ENCODE data around the gene TXNRD1. TPM values are rescaled to one million over a fixed set of nuclear protein-coding genes. Genes with fewer than 3 reads are reported as not detected.
"Not testable (repeated sequence)": the region's sequence is repeated elsewhere in the genome, so short reads cannot be mapped to it uniquely, and the experiment has no call there.

Gene TXNRD1
- total RNA-seq, 2 donors from 2014 or later = 33.5 to 47.2 TPM

GRCh38 chr12:104263026-104263425, 47.4 kb downstream of the TXNRD1 start:
- DNase-seq (no peak), ATAC-seq (no peak)
- Mint-ChIP-seq H3K4me3 (no peak overlapping the region), H3K27me3 (no peaks in the 10 kb centered on the region), H3K27ac (no peak overlapping the region), H3K36me3 (ENCODE audit: low read depth) (peaks cover under 1% of the 10 kb centered on the region), H3K4me1 (peaks cover 2% of the 10 kb centered on the region)
- no peaks in the 10 kb centered on the region for H3K9me3 ChIP-seq (ENCODE audit: control insufficient read depth, low read length, poor library complexity, severe bottlenecking)

DNA sequence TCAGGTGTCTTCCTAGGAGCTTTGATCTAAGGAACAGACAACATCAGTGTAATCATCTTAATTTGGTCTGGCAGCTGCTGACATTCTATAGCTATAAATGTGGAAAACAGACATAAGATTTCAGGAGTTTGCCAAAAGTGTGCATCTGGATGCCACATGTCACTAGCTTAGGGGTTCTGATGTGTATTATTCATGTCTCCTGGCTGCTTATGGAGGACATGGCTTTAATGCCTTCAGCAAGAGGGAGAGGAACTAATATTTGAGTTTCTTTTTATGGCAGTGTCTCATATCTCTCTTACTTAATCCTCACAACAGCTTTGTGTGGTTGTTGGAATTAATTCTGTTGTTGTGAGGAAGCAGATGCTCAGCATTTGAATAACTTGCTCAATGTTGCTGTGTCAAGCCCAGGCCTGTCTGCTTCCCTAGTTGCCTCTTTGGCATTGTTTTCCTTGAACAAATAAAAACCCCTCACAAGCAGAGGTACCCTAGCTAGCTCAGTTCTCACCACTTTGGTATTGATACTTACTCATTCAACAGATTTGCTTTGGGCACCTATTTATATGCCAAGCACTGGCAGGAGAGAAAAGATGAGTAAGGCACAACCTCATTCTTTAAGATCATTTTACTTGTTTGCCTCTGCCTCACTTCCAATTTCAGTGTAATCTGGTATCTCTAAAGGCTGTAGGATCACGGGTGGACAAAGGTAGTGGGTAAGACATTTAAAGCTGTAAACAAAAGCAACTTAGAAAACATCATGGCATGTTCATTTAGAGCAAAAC, 48.2 kb downstream of the TXNRD1 start:
- Mint-ChIP-seq H3K36me3 (ENCODE audit: low read depth) (no peaks in the 10 kb centered on the region), H3K27ac (no peak overlapping the region), H3K4me1 (peaks cover 2% of the 10 kb centered on the region), H3K27me3 (no peaks in the 10 kb centered on the region), H3K4me3 (peak overlapping the region; percentile 31)
- DNase-seq = no peak
- ATAC-seq = no peak
- no peaks in the 10 kb centered on the region for H3K9me3 ChIP-seq (ENCODE audit: control insufficient read depth, low read length, poor library complexity, severe bottlenecking)

- H3K27me3 Mint-ChIP-seq; H3K4me3 Mint-ChIP-seq; H3K27ac Mint-ChIP-seq; H3K36me3 Mint-ChIP-seq (ENCODE audit: low read depth); ATAC-seq; H3K4me1 Mint-ChIP-seq; DNase-seq; H3K9me3 ChIP-seq (ENCODE audit: control insufficient read depth, low read length, poor library complexity, severe bottlenecking): not testable (repeated sequence)
Observed at GRCh38 chr12:104265436-104265835, 49.9 kb downstream of the TXNRD1 start.

DNA sequence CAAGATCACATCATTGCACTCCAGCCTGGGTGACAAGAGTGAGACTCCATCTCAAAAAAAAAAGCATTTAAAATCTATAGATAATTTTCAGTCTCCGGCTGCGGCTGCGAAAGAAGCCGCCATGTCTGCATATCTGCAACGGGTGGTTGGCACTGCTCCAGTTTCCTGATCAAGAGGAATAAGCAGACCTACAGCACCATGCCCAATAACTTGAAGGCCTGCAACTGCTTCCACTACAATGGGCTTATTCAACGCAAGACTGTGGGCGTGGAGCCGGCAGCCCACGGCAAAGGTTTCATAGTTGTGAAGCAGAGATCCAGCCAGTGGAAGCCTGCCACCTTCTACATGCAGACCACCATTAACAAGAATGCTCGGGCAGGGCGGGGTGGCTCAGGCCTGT, 57.4 kb downstream of the TXNRD1 start:
- no peaks in the 10 kb centered on the region for H3K9me3 ChIP-seq (ENCODE audit: control insufficient read depth, low read length, poor library complexity, severe bottlenecking)
- H3K4me3 Mint-ChIP-seq = no peak overlapping the region

GRCh38 chr12:104273503-104273902, 57.9 kb downstream of the TXNRD1 start:
- H3K4me3 Mint-ChIP-seq = no peak overlapping the region
- no peaks in the 10 kb centered on the region for H3K36me3 Mint-ChIP-seq (ENCODE audit: low read depth)
- ATAC-seq (no peak), DNase-seq (no peak)
- peak overlapping the region; percentile 32 for H3K27ac Mint-ChIP-seq
- peaks cover 6% of the 10 kb centered on the region for H3K4me1 Mint-ChIP-seq
- no peaks in the 10 kb centered on the region for H3K27me3 Mint-ChIP-seq
- H3K9me3 ChIP-seq (ENCODE audit: control insufficient read depth, low read length, poor library complexity, severe bottlenecking) = no peaks in the 10 kb centered on the region

More for the DNA sequence above, 57.4 kb downstream of the TXNRD1 start:
- ATAC-seq (no peak), DNase-seq (no peak)
- Mint-ChIP-seq H3K27me3 (no peaks in the 10 kb centered on the region), H3K4me1 (peaks cover 6% of the 10 kb centered on the region), H3K36me3 (ENCODE audit: low read depth) (no peaks in the 10 kb centered on the region), H3K27ac (no peak overlapping the region)

- H3K27me3 Mint-ChIP-seq = peaks cover 4% of the 10 kb centered on the region
- no peak for DNase-seq
- H3K4me1 Mint-ChIP-seq = peaks cover 6% of the 10 kb centered on the region
- H3K4me3 Mint-ChIP-seq = no peak overlapping the region
- no peak overlapping the region for H3K27ac Mint-ChIP-seq
- ATAC-seq = no peak
- H3K36me3 Mint-ChIP-seq (ENCODE audit: low read depth) = peaks cover 4% of the 10 kb centered on the region
- no peaks in the 10 kb centered on the region for H3K9me3 ChIP-seq (ENCODE audit: control insufficient read depth, low read length, poor library complexity, severe bottlenecking)
Observed at GRCh38 chr12:104274811-104275210, 59.2 kb downstream of the TXNRD1 start.

GRCh38 chr12:104275689-104276088, 60.1 kb downstream of the TXNRD1 start:
- peaks cover 11% of the 10 kb centered on the region for H3K27me3 Mint-ChIP-seq
- H3K27ac Mint-ChIP-seq = peak overlapping the region; percentile 9
- DNase-seq (no peak), ATAC-seq (no peak)
- peaks cover 6% of the 10 kb centered on the region for H3K4me1 Mint-ChIP-seq
- H3K9me3 ChIP-seq (ENCODE audit: control insufficient read depth, low read length, poor library complexity, severe bottlenecking) = no peaks in the 10 kb centered on the region
- peaks cover 7% of the 10 kb centered on the region for H3K36me3 Mint-ChIP-seq (ENCODE audit: low read depth)
- H3K4me3 Mint-ChIP-seq = no peak overlapping the region

GRCh38 chr12:104276273-104277131, 60.9 kb downstream of the TXNRD1 start:
- ATAC-seq (peak; percentile 30), DNase-seq (no peak)
- Mint-ChIP-seq H3K4me3 (peak overlapping the region; percentile 1), H3K36me3 (ENCODE audit: low read depth) (peaks cover 10% of the 10 kb centered on the region), H3K27me3 (peaks cover 18% of the 10 kb centered on the region), H3K4me1 (peaks cover 6% of the 10 kb centered on the region), H3K27ac (peak overlapping the region; percentile 9)
- H3K9me3 ChIP-seq (ENCODE audit: control insufficient read depth, low read length, poor library complexity, severe bottlenecking) = no peaks in the 10 kb centered on the region

- DNase-seq (no peak), ATAC-seq (no peak)
Observed at GRCh38 chr12:104279164-104279563, 63.6 kb downstream of the TXNRD1 start.

GRCh38 chr12:104280111-104280510, 64.5 kb downstream of the TXNRD1 start:
- Mint-ChIP-seq H3K27ac (no peak overlapping the region), H3K4me3 (no peak overlapping the region), H3K36me3 (ENCODE audit: low read depth) (peaks cover 12% of the 10 kb centered on the region), H3K27me3 (peaks cover 23% of the 10 kb centered on the region), H3K4me1 (peaks cover 6% of the 10 kb centered on the region)
- ATAC-seq (no peak), DNase-seq (no peak)
- no peaks in the 10 kb centered on the region for H3K9me3 ChIP-seq (ENCODE audit: control insufficient read depth, low read length, poor library complexity, severe bottlenecking)

More at GRCh38 chr12:104279164-104279563, 63.6 kb downstream of the TXNRD1 start:
- peaks cover 6% of the 10 kb centered on the region for H3K4me1 Mint-ChIP-seq
- peaks cover 23% of the 10 kb centered on the region for H3K27me3 Mint-ChIP-seq
- H3K9me3 ChIP-seq (ENCODE audit: control insufficient read depth, low read length, poor library complexity, severe bottlenecking) = no peaks in the 10 kb centered on the region
- H3K4me3 Mint-ChIP-seq = no peak overlapping the region
- H3K27ac Mint-ChIP-seq = no peak overlapping the region
- H3K36me3 Mint-ChIP-seq (ENCODE audit: low read depth) = peaks cover 12% of the 10 kb centered on the region

DNA sequence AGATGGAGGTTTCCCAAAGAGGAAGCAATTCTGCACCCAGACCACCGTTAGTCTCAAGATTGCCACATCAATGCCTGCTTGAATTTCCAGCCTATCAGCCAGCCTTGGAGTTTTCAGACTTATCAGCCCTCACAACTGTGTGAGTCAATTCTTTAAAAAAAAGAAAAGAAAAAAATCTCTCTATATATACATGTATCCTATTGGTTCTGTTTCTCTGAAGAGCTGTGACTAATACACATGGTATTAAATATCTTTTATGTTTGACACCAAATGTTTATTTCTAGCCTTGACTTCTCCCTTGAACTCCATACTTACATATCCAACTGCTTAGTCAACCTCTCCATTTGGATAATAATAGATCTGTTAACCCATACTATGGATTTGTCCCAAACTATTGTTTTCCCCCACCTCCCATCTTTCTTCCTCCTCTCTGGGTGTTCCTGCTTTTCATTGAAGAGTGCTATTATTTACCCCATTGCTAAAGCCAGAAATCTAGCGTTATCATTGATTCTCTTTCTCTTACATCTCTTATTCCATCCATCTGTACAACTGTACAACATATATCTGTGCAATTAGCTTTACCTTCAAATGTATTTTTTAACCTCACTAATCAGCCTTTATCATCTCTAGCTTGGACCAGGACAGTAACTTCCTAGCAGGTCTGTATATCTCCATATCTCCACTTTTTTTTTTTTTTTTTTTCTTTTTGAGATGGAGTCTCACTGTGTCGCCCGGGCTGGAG, 65.3 kb downstream of the TXNRD1 start:
- H3K4me1 Mint-ChIP-seq = peaks cover 6% of the 10 kb centered on the region
- H3K27me3 Mint-ChIP-seq = peaks cover 23% of the 10 kb centered on the region
- H3K9me3 ChIP-seq (ENCODE audit: control insufficient read depth, low read length, poor library complexity, severe bottlenecking) = no peaks in the 10 kb centered on the region
- peaks cover 12% of the 10 kb centered on the region for H3K36me3 Mint-ChIP-seq (ENCODE audit: low read depth)
- H3K4me3 Mint-ChIP-seq = no peak overlapping the region
- H3K27ac Mint-ChIP-seq = no peak overlapping the region
- DNase-seq (no peak), ATAC-seq (no peak)

GRCh38 chr12:104281636-104282035, 66.1 kb downstream of the TXNRD1 start:
- H3K27ac Mint-ChIP-seq = no peak overlapping the region
- ATAC-seq (no peak), DNase-seq (no peak)
- peaks cover 12% of the 10 kb centered on the region for H3K36me3 Mint-ChIP-seq (ENCODE audit: low read depth)
- peaks cover 23% of the 10 kb centered on the region for H3K27me3 Mint-ChIP-seq
- no peak overlapping the region for H3K4me3 Mint-ChIP-seq
- no peaks in the 10 kb centered on the region for H3K9me3 ChIP-seq (ENCODE audit: control insufficient read depth, low read length, poor library complexity, severe bottlenecking)
- H3K4me1 Mint-ChIP-seq = peaks cover 5% of the 10 kb centered on the region

DNA sequence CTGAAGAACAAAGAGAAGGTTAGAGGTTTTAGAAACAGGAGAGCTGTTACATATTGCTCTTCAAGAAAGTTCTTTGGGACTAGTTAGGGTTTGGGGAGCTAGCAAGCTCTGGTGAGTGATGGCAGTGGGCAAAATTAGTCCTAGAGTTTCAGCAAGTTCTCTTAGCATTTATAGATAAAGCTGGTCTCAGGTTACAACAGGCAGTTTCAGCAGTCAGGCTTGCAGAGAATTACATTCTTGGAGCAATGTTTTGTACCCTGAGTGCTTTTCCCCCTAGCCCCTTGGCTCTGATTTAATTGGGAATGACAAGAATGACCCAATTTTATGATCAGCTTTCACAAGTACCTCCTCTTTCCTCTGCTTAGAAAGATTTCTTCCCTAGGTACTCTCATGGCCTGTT, 66.5 kb downstream of the TXNRD1 start:
- Mint-ChIP-seq H3K4me1 (peaks cover 10% of the 10 kb centered on the region), H3K27me3 (peaks cover 23% of the 10 kb centered on the region), H3K4me3 (no peak overlapping the region), H3K27ac (no peak overlapping the region), H3K36me3 (ENCODE audit: low read depth) (peaks cover 12% of the 10 kb centered on the region)
- no peak for ATAC-seq
- no peaks in the 10 kb centered on the region for H3K9me3 ChIP-seq (ENCODE audit: control insufficient read depth, low read length, poor library complexity, severe bottlenecking)
- DNase-seq = no peak

Measured in T-helper 17 cell (primary cell).